B cell (primary cell): ENCODE results near the gene TMIE. TPM values are rescaled to one million over a fixed set of nuclear protein-coding genes. Genes with fewer than 3 reads are reported as not detected.
A peak's percentile ranks its signal among the peaks of the same experiment; 100 is the strongest.

ENCODE experiments used
- ATAC-seq: fragments of 200-7000 bp; cut with Tn5 transposase; one replicate; pipeline ENCODE4 v1.10.0; 2021; ENCODE audit warnings: low read depth, mild to moderate bottlenecking, moderate number of reproducible peaks, moderate library complexity
- CTCF ChIA-PET: fragments of 350-600 bp; sonication (Branson Sonifier 250); formaldehyde crosslinking; loops from one replicate; lab custom pipeline; 2021; ENCODE audit warnings: antibody characterized with exemption, inconsistent platforms; lab: Charles Lee
- POLR2A ChIA-PET: fragments of 350-600 bp; sonication (Branson Sonifier 250); formaldehyde crosslinking; loops from one replicate; lab custom pipeline; 2021; ENCODE audit warnings: antibody characterized with exemption; lab: Charles Lee
- DNase-seq: peaks from one replicate; pipeline ENCODE4 v3.0.0; 2013
- H2AFZ ChIP-seq: 2 replicates; pipeline ENCODE4 v1.6.1; 2012; ENCODE audit warnings: mild to moderate bottlenecking, low read depth, low read length; ENCODE audit not compliant: insufficient read depth, poor library complexity, severe bottlenecking
- H3K27ac ChIP-seq, 2 donors: 1 replicate in 1 of 2; 2 replicates in 1 of 2; pipeline ENCODE4 v1.5.1; 2012 to 2013; ENCODE audit warnings: low read length in 2 of 2, mild to moderate bottlenecking in 2 of 2, moderate library complexity in 1 of 2
- H3K27me3 ChIP-seq, 4 experiments: fragments of 200-600 bp in 1 of 4; sonication (generic) in 1 of 4; replicated peaks in 1 of 4; 1 replicate in 2 of 4; 2 replicates in 2 of 4; pipeline versions ENCODE4 v1.6.1 to v1.7.0; 2013 to 2016; ENCODE audit warnings: low read length in 3 of 4, mild to moderate bottlenecking in 2 of 4, mixed read lengths in 1 of 4, moderate library complexity in 1 of 4; ENCODE audit not compliant: insufficient read depth in 4 of 4, control insufficient read depth in 3 of 4; ENCODE audit errors: control extremely low read depth in 1 of 4
- H3K36me3 ChIP-seq, 2 experiments: replicated peaks in 1 of 2; 1 replicate in 1 of 2; 2 replicates in 1 of 2; pipeline versions ENCODE4 v1.6.1 to v1.7.1; 2013; ENCODE audit warnings: low read length in 1 of 2; ENCODE audit not compliant: insufficient read depth in 2 of 2, control insufficient read depth in 1 of 2; ENCODE audit errors: control extremely low read depth in 1 of 2, extremely low read depth in 1 of 2
- H3K4me1 ChIP-seq, 2 donors: fragments of 200-600 bp in 1 of 2; sonication (generic) in 1 of 2; 1 replicate in 1 of 2; 2 replicates in 1 of 2; pipeline versions ENCODE4 v1.5.1 to v1.6.1; 2013 to 2017; ENCODE audit warnings: low read length in 2 of 2; ENCODE audit not compliant: control insufficient read depth in 2 of 2, insufficient read depth in 2 of 2
- H3K4me2 ChIP-seq: replicated peaks from 2 replicates; pipeline ENCODE3; 2012; ENCODE audit warnings: mild to moderate bottlenecking, low read depth, low read length; ENCODE audit not compliant: poor library complexity, severe bottlenecking
- H3K4me3 ChIP-seq, 5 experiments: fragments of 200-600 bp in 1 of 5; sonication (generic) in 1 of 5; 1 replicate in 3 of 5; 2 replicates in 2 of 5; pipeline versions ENCODE4 v1.5.1 to v1.7.0; 2011 to 2016; ENCODE audit warnings: low read length in 4 of 5, mild to moderate bottlenecking in 4 of 5, low read depth in 2 of 5, control low read depth in 1 of 5, moderate library complexity in 1 of 5; ENCODE audit not compliant: insufficient read depth in 1 of 5; ENCODE audit errors: control extremely low read depth in 1 of 5, extremely low read depth in 1 of 5
- H3K79me2 ChIP-seq: fragments of 200-600 bp; sonication (generic); one replicate; pipeline ENCODE4 v1.6.0; 2016; ENCODE audit warnings: low read length; ENCODE audit not compliant: control insufficient read depth, insufficient read depth
- H3K9ac ChIP-seq: fragments of 200-600 bp; sonication (generic); 2 replicates; pipeline ENCODE4 v1.6.1; 2017; ENCODE audit warnings: mild to moderate bottlenecking, low read length, moderate library complexity
- H3K9me3 ChIP-seq, 3 donors: one replicate each; pipeline versions ENCODE4 v1.6.1 to v1.7.1; 2013; ENCODE audit warnings: low read length in 2 of 3; ENCODE audit not compliant: control insufficient read depth in 2 of 3, insufficient read depth in 1 of 3; ENCODE audit errors: control extremely low read depth in 1 of 3
- H4K20me1 ChIP-seq: 2 replicates; pipeline ENCODE4 v1.6.0; 2012; ENCODE audit warnings: mild to moderate bottlenecking, low read length; ENCODE audit not compliant: insufficient read depth, control insufficient read depth, poor library complexity, severe bottlenecking
- H3K27ac Mint-ChIP-seq: one replicate; pipeline ENCODE4 v1.8.0; 2021; ENCODE audit warnings: mixed read lengths
- H3K27me3 Mint-ChIP-seq: one replicate; pipeline ENCODE4 v1.8.0; 2021; ENCODE audit warnings: mixed read lengths
- H3K4me1 Mint-ChIP-seq: one replicate; pipeline ENCODE4 v1.8.0; 2021; ENCODE audit warnings: mixed read lengths
- H3K4me3 Mint-ChIP-seq: one replicate; pipeline ENCODE4 v1.8.0; 2021; ENCODE audit warnings: mixed read lengths
- H3K9me3 Mint-ChIP-seq: one replicate; pipeline ENCODE4 v1.8.0; 2022; ENCODE audit warnings: mixed read lengths; ENCODE audit not compliant: insufficient read depth
- CTCF ChIP-seq: fragments of 200-600 bp; IDR thresholded peaks from one replicate; pipeline ENCODE4 v1.8.0; 2022; ENCODE audit warnings: antibody characterized with exemption, mild to moderate bottlenecking
- EZH2 ChIP-seq: IDR thresholded peaks from 2 replicates; pipeline ENCODE4 v1.6.1; 2012; ENCODE audit warnings: borderline replicate concordance, low read depth, mild to moderate bottlenecking, moderate library complexity, low read length; ENCODE audit not compliant: insufficient read depth, poor library complexity, severe bottlenecking
- WGBS: methylation state at CpG from one replicate; pipeline ENCODE4 v1.1.5; 2013; ENCODE audit warnings: missing lambda C conversion rate; ENCODE audit not compliant: insufficient coverage; 5-methylcytosine and 5-hydroxymethylcytosine counted together
- intact Hi-C: fragments of 100-400 bp; cut with micrococcal nuclease; formaldehyde crosslinking; loops from one replicate; pipeline ENCODE4 v1.10.0; 2022
- polyA plus RNA-seq: library from polyadenylated mRNA; depleted of rRNA; stranded (reverse); fragments of >200 nt; gene quantifications from 2 replicates; pipeline ENCODE4 v1.2.3, GENCODE V29; 2012
- total RNA-seq, 2 donors: library from RNA; stranded (reverse); fragments of 120-200 nt in 1 of 2; gene quantifications; 1 replicate in 1 of 2; 2 replicates in 1 of 2; pipeline versions ENCODE4 v1.2.3 to v1.2.4, GENCODE V29; 2013 to 2022

Gene TMIE
- total and polyA plus RNA-seq, 2 donors (not counting 1 experiment from before 2014, with no cell fraction given) = not detected

GRCh38 chr3:46717447-46718231 is 16.4 kb downstream of the TMIE start, which contains the start of gene PRSS50:
Gene PRSS50 (minus strand): TSS chr3:46717869. CDS start chr3:46717824, 45 bp downstream.
- POLR2A ChIA-PET = no interaction called here
- no peaks in the 10 kb centered on the region for H3K4me1 Mint-ChIP-seq
- Histone ChIP-seq H2AFZ (no peak within 1 kb of the TSS), H3K4me3 (no peak within 1 kb of the TSS), H4K20me1 (no peaks in the 10 kb centered on the region), H3K9me3 (no peaks in the 10 kb centered on the region), H3K4me1 (no peaks in the 10 kb centered on the region), H3K36me3 (no peaks in the 10 kb centered on the region), H3K79me2 (no peaks in the 10 kb centered on the region), H3K27me3 (peaks cover 0 to 13% (median 0%) of the 10 kb centered on the region in 4 experiments), H3K4me2 (no peak within 1 kb of the TSS), H3K27ac (no peak within 1 kb of the TSS), H3K9ac (no peak within 1 kb of the TSS)
- TF ChIP-seq EZH2 (no peak), CTCF (peak; percentile 26)
- intact Hi-C loops = no loop called here
- no peak for DNase-seq
- H3K4me3 Mint-ChIP-seq = no peak within 1 kb of the TSS
- WGBS = 63% methylated on average over 59 of the region's 61 CpGs
- no peak for ATAC-seq
- H3K9me3 Mint-ChIP-seq = no peaks in the 10 kb centered on the region
- CTCF ChIA-PET = no interaction called here
- peaks cover 19% of the 10 kb centered on the region for H3K27me3 Mint-ChIP-seq
- no peak within 1 kb of the TSS for H3K27ac Mint-ChIP-seq

GRCh38 chr3:46719044-46719565 is 17.9 kb downstream of the TMIE start:
- DNase-seq = no peak
- intact Hi-C loops = no loop called here
- no peaks in the 10 kb centered on the region for H3K36me3 ChIP-seq
- no peak overlapping the region for H2AFZ ChIP-seq
- Mint-ChIP-seq H3K4me3 (no peak overlapping the region), H3K27ac (no peak overlapping the region), H3K9me3 (no peaks in the 10 kb centered on the region), H3K4me1 (no peaks in the 10 kb centered on the region), H3K27me3 (peaks cover 19% of the 10 kb centered on the region)
- H3K27ac ChIP-seq = no peak overlapping the region
- TF ChIP-seq EZH2 (no peak), CTCF (no peak)
- ChIA-PET CTCF (interaction anchor here (1.7 kb wide), 1 partner anchor 17 kb away, joined by 7 read pairs; no protein-coding TSS in a partner anchor), POLR2A (no interaction called here)
- H4K20me1 ChIP-seq = no peaks in the 10 kb centered on the region
- no peaks in the 10 kb centered on the region for H3K79me2 ChIP-seq
- no peak overlapping the region for H3K4me2 ChIP-seq
- no peak overlapping the region for H3K4me3 ChIP-seq
- H3K27me3 ChIP-seq = peaks cover 0 to 13% (median 0%) of the 10 kb centered on the region in 4 experiments
- no peaks in the 10 kb centered on the region for H3K4me1 ChIP-seq
- ATAC-seq = no peak
- H3K9me3 ChIP-seq = no peaks in the 10 kb centered on the region
- WGBS = 93% methylated on average over 2 of the region's 2 CpGs
- no peak overlapping the region for H3K9ac ChIP-seq
